Left renal cortex interstitium (tissue), 4 donors: ENCODE results near the gene DPEP3. TPM values are rescaled to one million over a fixed set of nuclear protein-coding genes. Genes with fewer than 3 reads are reported as not detected.
A peak's percentile ranks its signal among the peaks of the same experiment; 100 is the strongest.
"Not testable (repeated sequence)": the region's sequence is repeated elsewhere in the genome, so short reads cannot be mapped to it uniquely, and the experiment has no call there.

Experiments
- DNase-seq, 4 donors: peaks; one replicate each; pipeline ENCODE4 v3.0.0-alpha.2; 2013; ENCODE audit warnings: low read depth in 4 of 4, low spot score in 2 of 4, missing footprints in 1 of 4
- polyA plus RNA-seq, 4 donors: library from polyadenylated mRNA; unstranded; fragments of 120-200 nt; gene quantifications; one replicate each; pipeline ENCODE4 v1.2.1, GENCODE V29; 2013; ENCODE audit not compliant: insufficient read length in 4 of 4

Gene DPEP3
- polyA plus RNA-seq, 4 donors: 0.05 to 0.21 (median 0.08) TPM; not detected in 1

DNA sequence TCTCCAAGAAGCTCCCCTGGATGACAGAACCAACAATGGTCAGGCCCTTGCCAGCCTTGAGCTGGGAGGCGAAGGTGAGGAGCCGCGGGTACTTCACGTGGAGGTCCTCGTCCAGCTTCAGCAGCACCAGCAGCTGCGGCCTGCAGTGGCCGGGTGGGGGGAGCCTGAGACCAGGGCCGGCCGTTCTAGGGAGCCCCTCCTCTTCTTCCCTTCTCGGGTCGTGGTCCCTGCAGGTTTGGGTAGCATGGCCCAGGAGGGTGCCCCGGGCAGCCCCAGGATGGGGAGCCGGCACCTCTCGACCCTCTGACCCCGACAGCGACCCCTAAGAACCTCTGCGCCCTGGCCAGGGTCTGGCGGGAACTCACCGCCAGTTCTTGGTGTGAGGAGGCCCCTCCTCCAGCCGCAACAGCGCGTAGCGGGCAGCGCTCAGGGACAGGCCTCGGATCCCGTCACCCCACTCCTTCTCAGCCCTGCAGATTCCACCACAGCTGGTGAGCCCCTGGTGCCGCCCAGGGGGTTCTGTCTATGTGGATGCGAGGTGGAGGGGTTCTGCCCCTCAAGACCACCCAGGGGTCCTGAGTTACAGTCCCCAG is 33.2 kb downstream of the DPEP3 start:
- no peak for DNase-seq

DNA sequence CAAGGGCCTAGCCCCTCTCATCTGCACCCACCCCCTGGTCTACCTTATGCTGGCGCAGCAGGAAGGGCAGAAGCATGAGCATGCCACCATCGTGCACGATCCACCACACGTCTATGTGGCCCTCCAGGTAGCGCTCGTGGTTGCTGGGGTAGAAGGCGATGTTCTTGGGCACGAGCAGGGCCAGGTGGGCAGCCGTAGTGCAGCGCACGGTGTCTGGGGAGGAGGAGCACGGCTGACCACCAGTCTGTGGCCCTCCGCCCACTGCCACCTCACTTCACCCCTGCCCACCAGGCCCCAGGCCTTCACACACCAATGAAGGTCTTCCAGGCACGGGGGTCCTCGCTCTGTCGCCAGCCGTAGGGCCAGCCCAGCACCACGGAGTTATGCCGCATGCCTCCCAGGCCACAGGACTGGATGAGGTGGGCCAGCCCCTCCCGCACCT is 34.1 kb downstream of the DPEP3 start:
- no peak for DNase-seq

DNA sequence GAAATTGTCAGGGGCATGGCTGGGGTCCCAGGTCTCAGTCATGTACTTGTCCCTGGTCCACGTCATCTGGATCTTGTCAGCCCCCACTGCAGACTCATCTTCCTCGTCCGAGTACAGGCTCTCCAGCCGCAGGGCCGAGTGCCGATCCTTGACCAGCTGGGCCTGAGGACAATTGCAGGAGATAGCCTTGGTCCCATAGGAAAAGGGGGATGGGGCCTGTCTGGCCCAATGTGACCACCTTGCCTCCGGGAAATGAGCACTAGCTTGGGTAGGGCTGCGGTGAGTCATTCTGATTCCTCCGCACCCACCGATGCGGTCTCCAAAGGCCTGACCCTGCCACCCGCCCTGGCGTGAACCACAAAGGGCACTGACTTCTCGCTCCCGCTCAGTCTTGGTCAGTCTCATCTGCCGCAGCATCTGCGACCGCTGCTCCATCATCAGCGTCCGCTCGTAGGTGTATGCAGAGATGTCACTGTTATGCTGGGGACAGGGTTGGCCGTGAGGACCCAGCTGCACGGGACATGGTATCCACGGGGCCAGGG is 34.8 kb downstream of the DPEP3 start:
- DNase-seq: no peak

DNA sequence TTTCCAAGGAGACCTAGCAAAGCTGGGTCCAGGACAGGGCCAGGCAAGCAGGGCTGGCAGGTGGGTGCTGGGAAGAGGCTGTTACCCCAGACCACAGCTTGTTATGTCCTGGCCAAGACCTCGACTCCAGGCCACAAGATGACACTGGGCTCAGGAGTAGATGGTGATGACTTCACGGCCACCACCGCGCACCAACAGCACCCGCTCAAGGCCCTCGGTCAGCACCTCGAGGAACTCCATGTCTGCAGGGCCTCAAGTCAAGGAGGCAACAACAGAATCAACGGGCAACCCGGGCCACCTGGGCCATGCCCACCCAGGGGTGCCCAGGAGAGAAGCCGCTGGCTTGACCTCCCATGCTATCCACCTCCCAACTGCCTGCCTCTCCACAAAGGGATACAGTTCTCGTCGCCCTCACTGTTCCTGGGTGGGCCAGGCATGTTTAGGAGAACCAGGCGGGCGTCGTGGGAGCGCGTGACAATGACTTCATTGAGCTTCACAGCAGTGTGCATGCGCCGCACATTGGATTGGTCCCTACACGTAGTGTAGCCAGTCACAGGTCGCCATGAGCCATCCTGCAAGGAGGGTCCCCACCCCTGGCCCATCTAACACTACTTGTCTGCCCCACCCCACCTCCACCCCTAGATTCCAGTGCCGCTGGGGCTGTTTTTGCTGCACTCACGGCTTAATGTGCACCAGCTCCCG is 35.5 kb downstream of the DPEP3 start:
- no peak for DNase-seq

DNA sequence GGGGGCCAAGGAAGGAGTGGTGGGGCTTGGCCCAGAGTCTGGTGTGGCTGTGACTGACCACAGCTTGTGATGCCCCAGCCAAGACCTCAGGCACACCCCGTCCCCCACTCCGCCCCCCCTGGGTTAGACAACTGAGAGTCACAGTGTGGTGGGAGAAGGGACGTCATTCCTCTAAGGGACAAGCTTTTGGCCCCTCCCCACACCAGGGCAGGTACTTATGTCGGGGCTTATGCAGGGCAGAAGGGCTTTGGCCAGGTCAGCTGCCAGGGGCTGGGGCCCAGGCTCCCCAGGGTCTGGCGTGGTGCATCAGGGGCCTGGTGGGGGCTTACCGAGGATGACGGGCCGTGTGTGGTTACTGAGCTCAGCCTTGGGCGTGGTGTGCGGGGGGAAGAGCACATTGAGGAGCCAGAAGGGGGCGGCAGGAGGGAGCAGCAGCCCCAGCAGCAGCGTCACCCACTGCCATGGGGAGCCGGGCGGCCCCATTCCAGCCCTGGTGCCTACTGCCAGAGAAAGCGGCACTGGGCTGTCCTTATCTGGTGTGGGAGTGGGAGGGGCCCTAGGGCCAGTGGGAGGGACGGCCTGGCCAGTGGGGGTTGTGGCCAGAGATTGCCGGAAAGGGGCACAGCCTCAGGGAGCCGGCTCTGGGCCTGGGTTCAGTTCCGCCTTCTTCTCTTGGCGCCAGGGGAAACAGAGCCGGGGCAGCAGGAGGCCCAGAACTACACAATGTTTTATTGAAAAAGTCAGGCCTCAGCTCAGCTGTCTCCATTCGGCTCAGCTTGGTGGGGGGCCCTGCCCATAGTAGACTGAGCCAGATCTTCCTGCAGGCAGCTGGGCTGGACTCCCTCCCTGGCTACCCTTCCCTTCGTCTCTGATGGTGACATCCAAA is 36.4 kb downstream of the DPEP3 start, which contains the start of gene LCAT:
LCAT (minus strand) TSS at position 502 of the 886 bp plus-strand sequence; CDS start at position 483, 19 bp downstream.
- no peak for DNase-seq

DNA sequence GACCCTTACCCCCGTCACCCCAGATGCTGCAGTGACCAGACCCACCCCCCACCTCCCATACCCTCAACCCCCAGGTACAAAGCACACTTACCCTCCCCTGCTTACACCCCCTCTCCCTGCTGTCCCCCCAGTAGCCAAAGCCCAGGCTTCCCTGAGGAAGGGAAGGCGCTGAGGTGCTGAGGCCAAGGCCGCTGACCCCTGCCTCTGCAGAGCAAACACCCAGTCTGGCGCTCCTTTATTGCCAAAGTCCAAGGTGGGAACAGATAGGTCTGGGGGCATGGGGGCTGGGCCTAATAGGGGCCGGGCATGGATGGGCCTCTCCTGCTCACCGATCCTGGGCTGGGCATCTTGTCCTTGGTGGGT is 37.1 kb downstream of the DPEP3 start:
- DNase-seq: no peak

DNA sequence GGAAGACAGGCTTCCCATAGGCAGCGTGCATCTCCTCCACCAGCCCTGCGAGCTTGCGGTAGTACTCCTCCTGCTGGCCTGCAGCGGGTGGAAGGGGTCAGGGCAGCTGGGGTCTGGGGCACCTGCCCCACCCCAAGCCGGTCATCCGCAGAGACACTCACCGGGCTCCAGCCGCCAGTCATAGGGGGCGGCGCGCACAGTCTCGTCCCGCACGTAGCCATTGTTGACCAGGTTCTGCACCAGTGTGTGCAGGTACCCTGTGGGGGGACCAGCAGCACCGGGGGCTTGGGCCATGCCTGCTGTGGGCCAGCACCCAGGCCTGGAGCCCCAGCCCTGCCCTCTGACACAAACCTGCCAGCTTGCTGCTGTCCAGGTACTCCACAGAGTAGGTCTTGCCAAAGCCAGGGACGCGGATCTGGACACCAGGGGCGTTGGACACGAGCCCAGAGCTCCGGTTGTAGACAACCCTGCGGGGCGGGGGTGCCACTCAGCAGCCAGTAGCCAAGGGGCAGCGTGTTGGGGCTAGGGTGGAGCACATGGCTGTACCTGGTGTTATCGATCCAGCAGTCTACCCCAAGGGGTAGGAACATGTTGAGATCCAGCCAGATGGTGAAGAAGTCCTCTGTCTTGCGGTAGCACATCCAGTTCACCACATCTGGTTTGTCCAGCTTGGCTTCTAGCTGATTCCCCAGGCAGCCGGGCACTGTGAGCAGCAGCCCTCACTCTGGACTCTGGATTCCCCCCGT is 37.6 kb downstream of the DPEP3 start:
- DNase-seq: no peak

DNA sequence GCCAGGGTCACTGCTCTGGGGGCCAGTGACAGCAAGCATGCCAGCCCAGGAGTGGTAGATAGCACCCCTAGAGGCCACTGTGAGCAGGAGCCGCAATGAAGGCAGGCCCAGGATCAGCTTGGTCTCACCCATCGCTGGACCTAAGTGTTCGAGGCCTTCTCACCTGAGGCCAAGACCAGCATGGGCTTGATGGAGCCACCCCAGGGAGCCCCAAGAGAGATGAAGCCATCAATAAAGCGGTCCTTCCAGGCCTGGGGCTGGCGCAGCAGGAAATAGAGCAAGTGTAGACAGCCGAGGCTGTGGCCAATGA is 38.1 kb downstream of the DPEP3 start:
- no peak for DNase-seq

DNA sequence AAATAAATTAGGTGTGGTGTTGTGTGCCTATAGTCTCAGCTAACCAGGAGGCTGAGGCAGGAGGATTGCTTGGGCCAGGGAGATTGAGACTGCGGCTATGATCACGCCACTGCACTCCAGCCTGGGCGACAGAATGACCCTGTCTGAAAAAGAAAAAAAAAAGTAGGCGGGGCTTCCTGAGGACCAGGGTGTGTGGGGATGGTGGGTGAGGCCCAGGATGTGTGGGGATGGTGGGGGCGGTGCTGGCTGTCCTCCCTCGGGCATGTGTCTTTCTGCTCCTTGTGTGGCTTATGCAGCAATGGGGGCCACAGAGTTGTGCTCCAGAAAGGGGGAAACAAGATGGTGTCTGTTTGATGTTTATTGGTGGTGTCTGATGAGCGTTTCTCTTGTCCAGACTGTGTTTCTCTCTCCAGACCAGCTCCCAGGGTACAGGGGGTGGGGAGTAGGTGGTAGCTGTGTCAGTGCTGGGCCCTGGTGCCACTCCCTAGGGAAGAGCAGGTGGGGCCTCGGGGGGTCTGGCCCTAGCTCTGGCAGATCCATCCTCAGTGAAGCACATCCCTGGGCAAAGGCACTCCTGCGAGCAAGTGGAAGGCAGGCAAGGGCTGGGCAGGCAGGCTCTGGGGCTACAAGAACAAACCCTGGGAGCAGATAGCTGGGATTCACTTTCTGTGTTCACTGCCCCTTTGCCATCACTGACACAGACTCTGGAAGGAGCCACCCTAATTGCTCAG is 38.7 kb downstream of the DPEP3 start:
- no peak for DNase-seq

DNA sequence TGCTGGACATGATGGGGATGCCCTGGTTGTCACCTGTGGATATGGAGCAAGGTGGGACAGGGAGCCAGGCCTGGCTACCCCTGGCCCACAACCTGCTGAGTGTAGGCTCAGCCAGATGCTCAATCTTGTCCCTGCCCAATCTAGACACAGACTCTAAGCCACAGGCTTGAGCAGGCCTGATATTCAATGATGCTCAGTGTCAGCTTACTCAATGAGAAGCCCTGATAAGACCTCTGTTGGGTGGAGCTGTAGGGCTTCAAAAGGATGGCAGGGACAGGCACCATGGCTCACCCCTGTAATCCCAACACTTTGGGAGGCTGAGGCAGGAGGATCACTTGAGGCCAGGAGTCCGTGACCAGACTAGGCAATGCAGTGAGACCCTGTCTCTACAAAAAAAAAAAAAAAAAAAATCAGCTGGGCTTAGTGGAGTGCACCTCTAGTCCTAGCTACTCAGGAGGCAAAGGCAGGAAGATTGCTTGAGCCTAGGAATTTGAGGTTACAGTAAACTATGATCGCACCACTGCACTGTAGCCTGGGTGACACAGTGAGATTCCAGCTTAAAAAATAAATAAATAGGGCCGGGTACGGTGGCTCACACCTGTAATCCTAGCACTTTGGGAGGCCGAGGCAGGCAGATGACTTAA is 39.7 kb downstream of the DPEP3 start:
- no peak for DNase-seq

DNA sequence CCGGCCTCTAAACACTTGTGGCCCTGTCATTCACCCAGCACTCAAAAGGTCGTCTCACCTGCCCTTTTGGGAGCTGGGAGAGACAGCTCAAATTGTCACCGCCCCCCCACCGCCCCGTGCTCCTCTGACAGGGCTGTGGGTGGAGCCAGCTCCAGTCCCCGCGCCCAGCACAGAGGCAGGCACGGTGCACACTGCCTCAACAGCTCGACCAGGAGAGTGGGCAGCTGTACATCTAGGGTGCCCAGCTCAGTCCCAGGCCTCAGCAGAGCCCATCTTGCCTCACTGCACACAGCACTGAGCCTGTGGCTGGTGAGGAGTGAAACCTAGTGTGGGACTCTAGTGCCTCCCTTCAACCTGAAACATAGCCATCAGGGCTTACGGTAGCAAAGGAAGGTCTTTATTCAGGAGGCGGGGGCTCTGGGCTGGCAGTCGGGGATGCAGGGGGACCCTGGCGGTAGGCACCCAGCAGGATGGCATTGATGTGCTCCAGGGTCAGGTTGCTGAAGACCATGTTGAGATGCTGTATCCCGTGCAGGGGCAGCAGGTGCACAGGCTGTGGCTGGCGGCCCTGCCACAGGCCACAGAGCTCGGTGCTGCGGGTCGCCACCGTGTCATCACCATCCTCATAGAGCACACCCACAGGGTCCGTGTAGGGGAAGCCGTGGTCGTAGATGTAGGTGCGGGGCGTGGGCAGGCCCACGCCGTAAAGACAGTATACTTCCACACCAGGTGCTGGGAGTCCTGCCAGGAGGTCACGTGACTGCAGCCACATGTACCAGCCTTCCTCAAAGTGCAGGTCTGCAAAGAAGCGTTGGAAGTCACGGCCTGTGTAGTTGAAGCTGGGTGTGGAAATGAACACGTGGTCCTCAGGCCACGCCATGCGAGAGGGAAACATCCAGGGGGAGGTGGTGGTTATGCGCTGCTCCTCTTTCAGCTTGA is 40.5 kb downstream of the DPEP3 start:
- no peak for DNase-seq

DNA sequence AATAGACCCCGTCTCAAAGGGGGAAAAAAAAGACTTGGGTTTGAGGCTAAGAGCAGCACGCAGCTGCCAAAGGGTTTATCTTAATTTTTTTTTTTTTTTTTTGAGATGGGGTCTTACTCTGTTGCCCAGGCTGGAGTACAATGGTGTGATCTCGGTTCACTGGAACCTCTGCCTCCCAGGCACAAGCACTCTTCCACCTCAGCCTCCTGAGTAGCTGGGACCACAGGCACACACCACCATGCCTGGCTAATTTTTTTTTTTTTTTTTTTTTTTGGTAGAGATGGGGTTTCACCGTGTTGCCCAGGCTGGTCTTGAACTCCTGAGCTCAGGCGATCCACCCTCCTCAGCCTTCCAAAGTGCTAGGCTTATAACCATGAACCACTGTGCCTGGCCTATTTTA is 42.6 kb downstream of the DPEP3 start:
- DNase-seq: not testable (repeated sequence)

DNA sequence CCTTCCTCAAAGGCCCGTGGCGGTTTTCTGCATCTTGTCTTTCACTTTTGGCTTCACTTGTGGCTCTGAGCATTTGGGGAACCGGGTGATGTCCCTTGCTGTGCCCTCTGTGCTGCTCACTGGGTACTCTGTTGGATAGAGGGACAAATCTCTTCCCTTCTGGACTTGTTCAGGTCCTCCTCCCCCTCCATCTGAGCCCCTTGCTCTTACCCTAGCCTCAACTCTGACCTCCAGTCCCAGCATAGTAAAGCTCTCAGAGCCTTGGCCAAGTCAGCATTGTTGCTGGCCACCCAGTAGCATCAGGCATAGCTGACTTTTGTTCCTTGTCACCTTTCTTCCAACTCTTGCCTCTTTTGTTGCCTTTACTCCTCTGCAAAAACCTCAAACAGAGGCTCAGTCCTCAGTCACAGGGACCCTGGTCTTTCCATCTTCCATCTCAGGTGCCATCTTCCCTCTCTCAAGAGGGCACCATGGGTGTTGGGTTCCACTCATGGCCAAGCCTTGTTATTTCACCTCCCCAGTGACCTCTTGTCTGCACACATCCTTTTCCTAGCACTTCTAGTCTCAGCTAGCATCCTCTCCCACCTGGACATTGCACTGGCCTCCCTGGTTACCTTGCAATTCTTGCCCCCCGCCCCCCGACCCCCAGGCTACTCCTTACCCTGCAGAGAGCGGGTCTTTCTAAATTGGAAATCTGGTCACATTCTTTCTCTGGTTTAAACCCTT is 43.3 kb downstream of the DPEP3 start:
- DNase-seq: no peak

DNA sequence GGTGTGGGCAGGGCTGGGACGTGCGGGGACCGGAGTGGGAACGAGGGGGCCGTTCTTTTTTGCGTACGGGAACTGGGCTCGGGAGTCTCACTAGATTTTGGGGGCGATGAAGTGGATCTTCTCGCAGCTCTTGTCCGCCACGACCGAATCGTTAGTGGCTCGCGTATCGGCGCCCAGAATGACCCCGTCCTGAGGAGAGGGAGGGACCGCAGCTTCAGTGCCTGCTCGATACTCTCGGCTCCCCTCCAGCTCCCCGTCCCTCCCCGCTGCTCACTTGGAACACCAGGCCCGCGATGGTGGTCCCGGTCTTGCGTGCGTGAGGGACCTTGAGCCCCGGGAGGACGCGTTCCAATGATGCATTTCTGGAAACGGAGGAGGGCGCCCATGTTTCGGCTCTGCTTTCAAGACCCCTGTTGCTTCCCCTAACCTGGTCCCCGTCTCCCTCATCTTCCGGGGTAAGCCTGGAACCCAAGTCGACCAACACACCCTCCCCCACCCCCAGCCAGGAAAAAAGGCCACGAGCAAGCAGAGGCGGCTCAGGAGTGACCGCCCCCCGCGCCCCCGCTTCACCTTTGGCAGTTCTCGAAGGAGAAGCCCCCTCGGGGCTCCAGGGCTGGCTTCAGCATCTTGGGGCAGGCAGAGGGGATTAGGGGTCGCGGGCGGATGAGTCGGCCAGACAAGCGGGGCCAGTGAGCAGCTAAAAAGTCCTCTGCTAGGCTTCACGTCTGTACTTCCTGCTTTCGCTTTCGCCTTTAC is 44.0 kb downstream of the DPEP3 start, which contains the start of gene PSMB10:
PSMB10 (minus strand) TSS at position 727 of the 756 bp plus-strand sequence; CDS start at position 626, 101 bp downstream.
- peak in 3 of 4 donors; percentile 30 to 33 (median 32) for DNase-seq

DNA sequence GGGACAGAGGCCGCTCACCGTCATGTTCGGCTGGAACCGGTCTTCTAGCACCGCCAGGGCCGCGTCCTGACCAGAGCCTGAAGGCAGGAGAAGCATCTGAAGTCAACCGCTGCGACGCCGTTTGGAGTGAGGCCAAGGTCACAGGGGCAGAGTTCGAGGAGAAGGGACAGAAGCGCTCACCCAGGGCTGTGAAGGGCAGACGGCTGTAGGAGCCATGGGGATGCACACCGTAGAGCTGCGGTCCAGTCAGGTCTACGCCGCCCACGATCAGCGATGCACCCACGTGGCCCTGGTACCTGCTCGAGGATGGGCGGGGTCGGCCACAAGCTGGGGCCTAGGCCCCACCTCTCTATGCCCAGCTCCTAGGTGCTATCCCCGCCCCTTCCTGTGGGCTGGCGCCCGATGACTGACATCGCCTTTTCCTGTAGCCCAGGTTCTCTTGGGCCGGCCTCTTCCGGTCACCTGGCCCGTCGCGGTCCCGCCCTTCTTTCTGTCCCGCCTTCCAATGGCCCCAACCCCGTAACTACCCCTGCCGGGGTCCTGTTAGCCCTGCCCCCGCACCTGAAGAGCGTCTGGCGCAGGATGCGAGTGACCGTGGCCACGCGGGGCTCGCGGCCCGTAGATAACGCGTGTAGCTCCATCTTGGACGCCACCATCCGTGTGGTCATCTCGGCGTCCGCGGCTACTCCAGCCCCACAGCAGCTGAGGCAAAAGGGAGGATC is 44.7 kb downstream of the DPEP3 start:
- peak; percentile 82 to 94 (median 88) for DNase-seq

DNA sequence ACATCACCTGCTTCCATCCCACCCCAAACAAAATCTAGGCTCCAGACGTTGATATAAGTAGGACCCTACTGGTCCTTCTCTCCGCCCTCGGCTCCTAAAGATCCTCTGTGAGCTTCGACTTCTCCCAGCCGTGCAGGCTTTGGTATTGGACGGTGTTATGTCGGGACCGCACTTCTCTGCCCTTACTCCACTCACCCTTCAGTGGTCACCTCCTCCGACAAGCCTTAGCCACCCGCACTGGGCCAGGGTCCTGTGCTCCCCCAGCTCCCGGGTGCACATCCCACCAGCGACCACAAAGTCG is 45.2 kb downstream of the DPEP3 start:
- no peak for DNase-seq
